B cell (primary cell): ENCODE results near the gene TOR1AIP2. TPM values are rescaled to one million over a fixed set of nuclear protein-coding genes. Genes with fewer than 3 reads are reported as not detected.

Experiments
- ATAC-seq: fragments of 200-7000 bp; cut with Tn5 transposase; one replicate; pipeline ENCODE4 v1.10.0; 2021; ENCODE audit warnings: low read depth, mild to moderate bottlenecking, moderate number of reproducible peaks, moderate library complexity
- CTCF ChIA-PET: fragments of 350-600 bp; sonication (Branson Sonifier 250); formaldehyde crosslinking; loops from one replicate; lab custom pipeline; 2021; ENCODE audit warnings: antibody characterized with exemption, inconsistent platforms; lab: Charles Lee
- POLR2A ChIA-PET: fragments of 350-600 bp; sonication (Branson Sonifier 250); formaldehyde crosslinking; loops from one replicate; lab custom pipeline; 2021; ENCODE audit warnings: antibody characterized with exemption; lab: Charles Lee
- DNase-seq: peaks from one replicate; pipeline ENCODE4 v3.0.0; 2013
- H2AFZ ChIP-seq: 2 replicates; pipeline ENCODE4 v1.6.1; 2012; ENCODE audit warnings: mild to moderate bottlenecking, low read depth, low read length; ENCODE audit not compliant: insufficient read depth, poor library complexity, severe bottlenecking
- H3K27ac ChIP-seq, 2 donors: 1 replicate in 1 of 2; 2 replicates in 1 of 2; pipeline ENCODE4 v1.5.1; 2012 to 2013; ENCODE audit warnings: low read length in 2 of 2, mild to moderate bottlenecking in 2 of 2, moderate library complexity in 1 of 2
- H3K27me3 ChIP-seq, 4 experiments: fragments of 200-600 bp in 1 of 4; sonication (generic) in 1 of 4; replicated peaks in 1 of 4; 1 replicate in 2 of 4; 2 replicates in 2 of 4; pipeline versions ENCODE4 v1.6.1 to v1.7.0; 2013 to 2016; ENCODE audit warnings: low read length in 3 of 4, mild to moderate bottlenecking in 2 of 4, mixed read lengths in 1 of 4, moderate library complexity in 1 of 4; ENCODE audit not compliant: insufficient read depth in 4 of 4, control insufficient read depth in 3 of 4; ENCODE audit errors: control extremely low read depth in 1 of 4
- H3K36me3 ChIP-seq, 2 experiments: replicated peaks in 1 of 2; 1 replicate in 1 of 2; 2 replicates in 1 of 2; pipeline versions ENCODE4 v1.6.1 to v1.7.1; 2013; ENCODE audit warnings: low read length in 1 of 2; ENCODE audit not compliant: insufficient read depth in 2 of 2, control insufficient read depth in 1 of 2; ENCODE audit errors: control extremely low read depth in 1 of 2, extremely low read depth in 1 of 2
- H3K4me1 ChIP-seq, 2 donors: fragments of 200-600 bp in 1 of 2; sonication (generic) in 1 of 2; 1 replicate in 1 of 2; 2 replicates in 1 of 2; pipeline versions ENCODE4 v1.5.1 to v1.6.1; 2013 to 2017; ENCODE audit warnings: low read length in 2 of 2; ENCODE audit not compliant: control insufficient read depth in 2 of 2, insufficient read depth in 2 of 2
- H3K4me2 ChIP-seq: replicated peaks from 2 replicates; pipeline ENCODE3; 2012; ENCODE audit warnings: mild to moderate bottlenecking, low read depth, low read length; ENCODE audit not compliant: poor library complexity, severe bottlenecking
- H3K4me3 ChIP-seq, 5 experiments: fragments of 200-600 bp in 1 of 5; sonication (generic) in 1 of 5; 1 replicate in 3 of 5; 2 replicates in 2 of 5; pipeline versions ENCODE4 v1.5.1 to v1.7.0; 2011 to 2016; ENCODE audit warnings: low read length in 4 of 5, mild to moderate bottlenecking in 4 of 5, low read depth in 2 of 5, control low read depth in 1 of 5, moderate library complexity in 1 of 5; ENCODE audit not compliant: insufficient read depth in 1 of 5; ENCODE audit errors: control extremely low read depth in 1 of 5, extremely low read depth in 1 of 5
- H3K79me2 ChIP-seq: fragments of 200-600 bp; sonication (generic); one replicate; pipeline ENCODE4 v1.6.0; 2016; ENCODE audit warnings: low read length; ENCODE audit not compliant: control insufficient read depth, insufficient read depth
- H3K9ac ChIP-seq: fragments of 200-600 bp; sonication (generic); 2 replicates; pipeline ENCODE4 v1.6.1; 2017; ENCODE audit warnings: mild to moderate bottlenecking, low read length, moderate library complexity
- H3K9me3 ChIP-seq, 3 donors: one replicate each; pipeline versions ENCODE4 v1.6.1 to v1.7.1; 2013; ENCODE audit warnings: low read length in 2 of 3; ENCODE audit not compliant: control insufficient read depth in 2 of 3, insufficient read depth in 1 of 3; ENCODE audit errors: control extremely low read depth in 1 of 3
- H4K20me1 ChIP-seq: 2 replicates; pipeline ENCODE4 v1.6.0; 2012; ENCODE audit warnings: mild to moderate bottlenecking, low read length; ENCODE audit not compliant: insufficient read depth, control insufficient read depth, poor library complexity, severe bottlenecking
- H3K27ac Mint-ChIP-seq: one replicate; pipeline ENCODE4 v1.8.0; 2021; ENCODE audit warnings: mixed read lengths
- H3K27me3 Mint-ChIP-seq: one replicate; pipeline ENCODE4 v1.8.0; 2021; ENCODE audit warnings: mixed read lengths
- H3K4me1 Mint-ChIP-seq: one replicate; pipeline ENCODE4 v1.8.0; 2021; ENCODE audit warnings: mixed read lengths
- H3K4me3 Mint-ChIP-seq: one replicate; pipeline ENCODE4 v1.8.0; 2021; ENCODE audit warnings: mixed read lengths
- H3K9me3 Mint-ChIP-seq: one replicate; pipeline ENCODE4 v1.8.0; 2022; ENCODE audit warnings: mixed read lengths; ENCODE audit not compliant: insufficient read depth
- EZH2 ChIP-seq: IDR thresholded peaks from 2 replicates; pipeline ENCODE4 v1.6.1; 2012; ENCODE audit warnings: borderline replicate concordance, low read depth, mild to moderate bottlenecking, moderate library complexity, low read length; ENCODE audit not compliant: insufficient read depth, poor library complexity, severe bottlenecking
- WGBS: methylation state at CpG from one replicate; pipeline ENCODE4 v1.1.5; 2013; ENCODE audit warnings: missing lambda C conversion rate; ENCODE audit not compliant: insufficient coverage; 5-methylcytosine and 5-hydroxymethylcytosine counted together
- intact Hi-C: fragments of 100-400 bp; cut with micrococcal nuclease; formaldehyde crosslinking; loops from one replicate; pipeline ENCODE4 v1.10.0; 2022
- polyA plus RNA-seq: library from polyadenylated mRNA; depleted of rRNA; stranded (reverse); fragments of >200 nt; gene quantifications from 2 replicates; pipeline ENCODE4 v1.2.3, GENCODE V29; 2012
- total RNA-seq, 2 donors: library from RNA; stranded (reverse); fragments of 120-200 nt in 1 of 2; gene quantifications; 1 replicate in 1 of 2; 2 replicates in 1 of 2; pipeline versions ENCODE4 v1.2.3 to v1.2.4, GENCODE V29; 2013 to 2022
- TF ChIP-seq, protein P1 (sequence below): fragments of 200-600 bp; IDR thresholded peaks from one replicate; pipeline ENCODE4 v1.8.0; 2022; ENCODE audit warnings: antibody characterized with exemption, mild to moderate bottlenecking

Gene TOR1AIP2
- total and polyA plus RNA-seq, 2 donors (not counting 1 experiment from before 2014, with no cell fraction given): 13.6 to 54.4 TPM

DNA sequence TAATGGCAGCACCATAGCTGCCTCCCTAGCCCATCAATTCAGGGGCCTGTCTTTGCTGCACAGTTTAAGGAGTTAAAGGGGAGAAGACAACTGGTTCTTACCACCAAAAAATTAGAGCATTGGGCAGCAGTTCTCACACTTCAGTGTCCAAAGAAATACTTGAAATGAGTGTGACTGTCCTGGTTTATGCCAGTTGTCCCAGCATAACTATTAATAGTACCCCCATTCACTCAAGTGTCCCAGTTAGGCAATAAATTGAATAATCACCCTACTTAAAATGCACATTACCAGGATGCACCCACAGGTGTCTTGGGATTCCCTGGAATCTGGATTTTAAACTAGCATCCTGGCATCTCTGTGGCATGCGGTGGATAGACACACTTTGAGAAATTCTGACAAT, 83.5 kb downstream of the TOR1AIP2 start:
- H3K27me3 Mint-ChIP-seq: peaks cover 14% of the 10 kb centered on the region
- ChIA-PET CTCF (interaction anchor here (1.6 kb wide), 1 partner anchor 15 kb away, joined by 7 read pairs; no protein-coding TSS in a partner anchor), POLR2A (no interaction called here)
- no peak overlapping the region for H3K4me3 Mint-ChIP-seq
- intact Hi-C loops: no loop called here
- H3K9me3 Mint-ChIP-seq: no peaks in the 10 kb centered on the region
- H3K79me2 ChIP-seq: no peaks in the 10 kb centered on the region
- 100% methylated on average over 1 of the region's 1 CpG for WGBS
- DNase-seq: no peak
- H3K27ac ChIP-seq: no peak overlapping the region
- no peaks in the 10 kb centered on the region for H3K4me1 ChIP-seq
- no peaks in the 10 kb centered on the region for H3K9me3 ChIP-seq
- H3K27me3 ChIP-seq: no peaks in the 10 kb centered on the region
- no peak for ATAC-seq
- no peak overlapping the region for H3K9ac ChIP-seq
- no peak for TF ChIP-seq EZH2
- TF ChIP-seq, protein P1, sequence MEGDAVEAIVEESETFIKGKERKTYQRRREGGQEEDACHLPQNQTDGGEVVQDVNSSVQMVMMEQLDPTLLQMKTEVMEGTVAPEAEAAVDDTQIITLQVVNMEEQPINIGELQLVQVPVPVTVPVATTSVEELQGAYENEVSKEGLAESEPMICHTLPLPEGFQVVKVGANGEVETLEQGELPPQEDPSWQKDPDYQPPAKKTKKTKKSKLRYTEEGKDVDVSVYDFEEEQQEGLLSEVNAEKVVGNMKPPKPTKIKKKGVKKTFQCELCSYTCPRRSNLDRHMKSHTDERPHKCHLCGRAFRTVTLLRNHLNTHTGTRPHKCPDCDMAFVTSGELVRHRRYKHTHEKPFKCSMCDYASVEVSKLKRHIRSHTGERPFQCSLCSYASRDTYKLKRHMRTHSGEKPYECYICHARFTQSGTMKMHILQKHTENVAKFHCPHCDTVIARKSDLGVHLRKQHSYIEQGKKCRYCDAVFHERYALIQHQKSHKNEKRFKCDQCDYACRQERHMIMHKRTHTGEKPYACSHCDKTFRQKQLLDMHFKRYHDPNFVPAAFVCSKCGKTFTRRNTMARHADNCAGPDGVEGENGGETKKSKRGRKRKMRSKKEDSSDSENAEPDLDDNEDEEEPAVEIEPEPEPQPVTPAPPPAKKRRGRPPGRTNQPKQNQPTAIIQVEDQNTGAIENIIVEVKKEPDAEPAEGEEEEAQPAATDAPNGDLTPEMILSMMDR: no peak
- no peak overlapping the region for H3K4me3 ChIP-seq
- H2AFZ ChIP-seq: no peak overlapping the region
- H3K27ac Mint-ChIP-seq: no peak overlapping the region
- no peak overlapping the region for H3K4me2 ChIP-seq
- H3K36me3 ChIP-seq: no peaks in the 10 kb centered on the region
- no peaks in the 10 kb centered on the region for H4K20me1 ChIP-seq
- no peaks in the 10 kb centered on the region for H3K4me1 Mint-ChIP-seq

- Histone ChIP-seq H3K36me3 (no peaks in the 10 kb centered on the region), H3K79me2 (no peaks in the 10 kb centered on the region), H3K4me2 (no peak overlapping the region), H3K9me3 (peaks cover 0 to 3% (median 0%) of the 10 kb centered on the region in 3 donors), H4K20me1 (no peaks in the 10 kb centered on the region), H3K4me1 (no peaks in the 10 kb centered on the region), H2AFZ (no peak overlapping the region), H3K9ac (no peak overlapping the region), H3K27me3 (peaks cover 0 to 2% (median 0%) of the 10 kb centered on the region in 4 experiments), H3K4me3 (no peak overlapping the region), H3K27ac (no peak overlapping the region)
- DNase-seq (no peak), ATAC-seq (no peak)
- no peak overlapping the region for H3K27ac Mint-ChIP-seq
- 95% methylated on average over 4 of the region's 4 CpGs for whole genome bisulfite sequencing
- TF ChIP-seq EZH2: no peak
- TF ChIP-seq, protein P1: no peak
- H3K9me3 Mint-ChIP-seq: no peaks in the 10 kb centered on the region
- no peaks in the 10 kb centered on the region for H3K4me1 Mint-ChIP-seq
- H3K4me3 Mint-ChIP-seq: no peak overlapping the region
- peaks cover 15% of the 10 kb centered on the region for H3K27me3 Mint-ChIP-seq
- CTCF ChIA-PET: interaction anchor here (1.2 to 1.6 kb wide), 2 partner anchors 16 to 21 kb away, joined by 3 to 7 read pairs; no protein-coding TSS in a partner anchor
- intact Hi-C loops: no loop called here
- POLR2A ChIA-PET: no interaction called here
Measured at GRCh38 chr1:179793281-179793680, 84.3 kb downstream of the TOR1AIP2 start.

Other genes with a start within 250 kb of the TOR1AIP2 start
- not detected in 2 replicates for gene FAM163A, start 134.5 kb downstream of the TOR1AIP2 start, total RNA-seq
- not detected in 2 replicates for gene FAM163A, start 134.5 kb downstream of the TOR1AIP2 start, polyA plus RNA-seq
- 43.3 and 50.0 TPM in 2 replicates for gene TOR1AIP1, start 4.5 kb upstream of the TOR1AIP2 start, total RNA-seq
- gene TOR1AIP1, start 4.5 kb upstream of the TOR1AIP2 start, polyA plus RNA-seq: 25.4 and 98.1 TPM in 2 replicates
- gene CEP350, start 77.0 kb upstream of the TOR1AIP2 start, total RNA-seq: 87.4 and 92.3 TPM in 2 replicates
- gene CEP350, start 77.0 kb upstream of the TOR1AIP2 start, polyA plus RNA-seq: 7.4 and 12.0 TPM in 2 replicates